Heart left ventricle (tissue), 16 donors: Measurements from ENCODE around the gene BMX. TPM values are rescaled to one million over a fixed set of nuclear protein-coding genes. Genes with fewer than 3 reads are reported as not detected.

ENCODE experiments used
- ATAC-seq, 4 donors: fragments of 200-7000 bp; cut with Tn5 transposase; one replicate each; pipeline ENCODE4 v1.9.1; 2020 to 2022; ENCODE audit warnings: moderate library complexity in 4 of 4, mild to moderate bottlenecking in 3 of 4, moderate number of reproducible peaks in 1 of 4
- DNase-seq, 5 donors: peaks; one replicate each; pipeline ENCODE4 v3.0.0-alpha.2; 2020
- H3K27ac ChIP-seq, 12 donors: fragments of 200-600 bp; sonication (generic) in 4 of 12; one replicate each; pipeline versions ENCODE4 v1.5.0 to v1.8.0; 2016 to 2022; ENCODE audit warnings: mild to moderate bottlenecking in 2 of 12
- H3K27me3 ChIP-seq, 9 donors: fragments of 200-600 bp; sonication (generic) in 2 of 9; one replicate each; pipeline versions ENCODE4 v1.5.1 to v1.8.0; 2016 to 2022; ENCODE audit warnings: mild to moderate bottlenecking in 3 of 9
- H3K36me3 ChIP-seq, 9 donors: fragments of 200-600 bp; sonication (generic) in 2 of 9; one replicate each; pipeline versions ENCODE4 v1.5.0 to v1.8.0; 2018 to 2022; ENCODE audit warnings: mild to moderate bottlenecking in 2 of 9
- H3K4me1 ChIP-seq, 12 donors: fragments of 200-600 bp; sonication (generic) in 4 of 12; one replicate each; pipeline versions ENCODE4 v1.5.0 to v1.8.0; 2016 to 2022; ENCODE audit warnings: mild to moderate bottlenecking in 3 of 12
- H3K4me3 ChIP-seq, 12 donors: fragments of 200-600 bp; sonication (generic) in 4 of 12; one replicate each; pipeline versions ENCODE4 v1.5.0 to v1.8.0; 2017 to 2022; ENCODE audit warnings: mild to moderate bottlenecking in 9 of 12, moderate library complexity in 4 of 12
- H3K9me3 ChIP-seq, 12 donors: fragments of 200-600 bp; sonication (generic) in 4 of 12; one replicate each; pipeline versions ENCODE4 v1.5.0 to v1.8.0; 2016 to 2022; ENCODE audit warnings: mild to moderate bottlenecking in 1 of 12
- CTCF ChIP-seq, 12 donors: fragments of 200-600 bp; sonication (generic) in 4 of 12; IDR thresholded peaks; one replicate each; pipeline versions ENCODE4 v1.5.0 to v1.8.0; 2018 to 2022; ENCODE audit warnings: antibody characterized with exemption in 12 of 12, mild to moderate bottlenecking in 5 of 12
- POLR2A ChIP-seq, 2 donors: fragments of 450-650 bp; IDR thresholded peaks; one replicate each; pipeline ENCODE4 v1.6.1; 2017; ENCODE audit warnings: antibody characterized with exemption in 2 of 2, mild to moderate bottlenecking in 2 of 2, moderate library complexity in 2 of 2
- WGBS, 4 donors: extraction: QIAGEN DNeasy Blood & Tissue Kit in 2 of 4; methylation state at CpG; one replicate each; pipeline versions ENCODE4 v1.1.5 to v1.1.7; 2013 to 2018; 5-methylcytosine and 5-hydroxymethylcytosine counted together
- intact Hi-C, 10 donors: fragments of 100-400 bp; cut with DNase I; formaldehyde crosslinking; loops; one replicate each; pipeline versions ENCODE4 v1.11.1 to v1.14.2; 2022
- polyA plus RNA-seq, 2 donors: library from polyadenylated mRNA; stranded (reverse); fragments of 200-250 nt; gene quantifications; one replicate each; pipeline ENCODE4 v1.2.3, GENCODE V29; 2013
- total RNA-seq, 9 donors: library from RNA; depleted of rRNA in 2 of 9; stranded (reverse); fragments of >200 nt in 2 of 9; fragmentation: NEBNext Ultra II Directional in 3 of 9; extraction: Animal tissue kit (Norgen Biotek cat#: 25700) in 3 of 9; gene quantifications; one replicate each; pipeline versions ENCODE4 v1.1.0 to v1.2.4, GENCODE V29; 2016 to 2023
- donor health status: ischemic (EF 13 %, LVEDD 7.1; RV severe dilation, severe dysfunction).
- donor health status: healthy with polysubstance abuse.
- donor health status: DM: no; HTN: yes; CAD: no.
- donor health status: DM: no; HTN: no; CAD: no.
- donor health status: ischemic (EF 25% LVEDD 6.9; RV normal size, moderate dysfunction).
- donor health status: ischemic (EF 25% LVEDD 5.7; RV mildly dilated, moderate dysfunction).
- donor health status: healthy.
- donor health status: DM: yes; HTN: yes; CAD: no.
- donor health status: ischemic (EF 35%, LVEDD 5.7; RV mildly dilated, moderate dysfunction).
- donor health status: nonischemic (EF 11% LVEDD 7.7; RV severe dilation, severe dysfunction).
- donor health status: DM: yes; HTN: yes; CAD: no.
- donor health status: PGD.
- donor health status: ischemic (EF 29% LVEDD 5.4; RV normal size, mild dysfunction).
- donor health status: nonischemic (EF 23%, LVEDD 6.1; RV moderate dilation, normal function).

The BMX gene
- total and polyA plus RNA-seq, 11 donors = 0.47 to 2.8 (median 1.3) TPM

DNA sequence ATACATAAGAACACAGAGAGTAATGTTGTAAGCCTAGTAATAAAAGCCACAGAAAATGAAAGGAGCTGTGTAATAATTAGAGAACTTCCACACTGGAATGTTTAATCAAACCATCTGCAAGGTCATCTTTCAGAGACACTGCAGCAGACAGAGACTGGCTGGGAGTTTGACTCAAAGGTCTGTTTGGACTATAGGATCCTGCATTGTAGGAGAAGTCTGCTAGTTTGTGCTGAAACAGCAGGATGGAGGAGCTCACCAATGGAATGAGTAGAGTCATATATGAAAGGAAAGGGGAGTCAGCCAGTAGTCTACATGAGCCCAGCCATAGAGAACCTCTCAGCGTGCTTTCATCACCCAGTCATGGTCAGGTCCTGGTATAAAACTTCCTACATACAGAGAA, 104.6 kb downstream of the BMX start:
- peak overlapping the region in 6 of 12 donors; percentile 7 to 47 (median 36) for H3K4me3 ChIP-seq
- ATAC-seq (no peak), DNase-seq (no peak)
- H3K36me3 ChIP-seq = no peaks in the 10 kb centered on the region
- H3K9me3 ChIP-seq = no peaks in the 10 kb centered on the region
- intact Hi-C loops = no loop called here
- 33 to 70% (median 49%) methylated on average over 1 of the region's 1 CpG for WGBS, 4 donors
- H3K27ac ChIP-seq = peak overlapping the region in 4 of 12 donors; percentile 61 to 71 (median 68)
- TF ChIP-seq POLR2A (IDR thresholded peaks at IDR 0.05) = no peak
- no peak for TF ChIP-seq CTCF (IDR thresholded peaks at IDR 0.05)
- H3K27me3 ChIP-seq = peaks cover 0 to 38% (median 0%) of the 10 kb centered on the region in 9 donors
- H3K4me1 ChIP-seq = peaks cover 0 to 10% (median 0%) of the 10 kb centered on the region in 12 donors

Other genes with a start within 250 kb of the BMX start
- 1 to 10 TPM in 5 of 9 donors, under 1 TPM in 4; 0.37 to 2.8 (median 1.6) TPM for gene ASB9, start 230.7 kb upstream of the BMX start, total RNA-seq
- 1 to 10 TPM in 1 of 2 donors, under 1 TPM in 1; 0.88 to 1.4 TPM for gene ASB9, start 230.7 kb upstream of the BMX start, polyA plus RNA-seq
- gene ASB11, start 185.2 kb upstream of the BMX start, total RNA-seq = 100 to 1,000 TPM in 3 of 9 donors, 10 to 100 TPM in 6; 53.2 to 246 (median 90.0) TPM
- gene ASB11, start 185.2 kb upstream of the BMX start, polyA plus RNA-seq = 10 to 100 TPM; 14.5 to 21.0 TPM
- gene PIGA, start 165.3 kb upstream of the BMX start, total RNA-seq = 1 to 10 TPM; 1.6 to 7.4 (median 4.5) TPM
- gene PIGA, start 165.3 kb upstream of the BMX start, polyA plus RNA-seq = 1 to 10 TPM; 3.0 to 9.9 TPM
- 10 to 100 TPM in 1 of 9 donors, 1 to 10 TPM in 8; 1.6 to 20.3 (median 3.6) TPM for gene VEGFD, start 116.4 kb upstream of the BMX start, total RNA-seq
- 1 to 10 TPM in 1 of 2 donors, under 1 TPM in 1; 0.51 to 8.6 TPM for gene VEGFD, start 116.4 kb upstream of the BMX start, polyA plus RNA-seq
- 10 to 100 TPM in 7 of 9 donors, 1 to 10 TPM in 2; 6.9 to 19.9 (median 12.0) TPM for gene PIR, start 7.5 kb upstream of the BMX start, total RNA-seq
- gene PIR, start 7.5 kb upstream of the BMX start, polyA plus RNA-seq = 10 to 100 TPM in 1 of 2 donors, 1 to 10 TPM in 1; 9.9 to 11.3 TPM
- 10 to 100 TPM; 15.6 to 59.4 (median 20.7) TPM for gene ACE2, start 100.2 kb downstream of the BMX start, total RNA-seq
- gene ACE2, start 100.2 kb downstream of the BMX start, polyA plus RNA-seq = 1 to 10 TPM; 5.0 to 9.2 TPM
- 1 to 10 TPM in 5 of 9 donors, under 1 TPM in 4; 0.25 to 1.8 (median 1.1) TPM for gene CLTRN, start 164.0 kb downstream of the BMX start, total RNA-seq
- gene CLTRN, start 164.0 kb downstream of the BMX start, polyA plus RNA-seq = 1 to 10 TPM in 1 of 2 donors, under 1 TPM in 1; 0.11 to 1.4 TPM
- 1 to 10 TPM; 1.5 to 9.9 (median 5.6) TPM for gene CA5B, start 237.5 kb downstream of the BMX start, total RNA-seq
- gene CA5B, start 237.5 kb downstream of the BMX start, polyA plus RNA-seq = 1 to 10 TPM in 1 of 2 donors, under 1 TPM in 1; 0.50 to 1.1 TPM